Prostate gland (tissue), 2 donors: ENCODE measurements around the gene OR2V2. TPM values are rescaled to one million over a fixed set of nuclear protein-coding genes. Genes with fewer than 3 reads are reported as not detected.

Source experiments
- DNase-seq: peaks from one replicate; pipeline ENCODE4 v3.0.0-alpha.2; 2019; ENCODE audit warnings: low spot score
- H3K27ac ChIP-seq, 2 donors: fragments of 200-600 bp; sonication (generic); 2 replicates each; pipeline ENCODE4 v1.5.1; 2017 to 2019
- H3K27me3 ChIP-seq: fragments of 200-600 bp; sonication (generic); replicated peaks from 2 replicates; pipeline ENCODE4 v1.5.1; 2019; ENCODE audit not compliant: insufficient read depth
- H3K36me3 ChIP-seq, 2 donors: fragments of 200-600 bp; sonication (generic); 1 replicate in 1 of 2; 2 replicates in 1 of 2; pipeline versions ENCODE4 v1.5.1 to v1.8.1; 2017 to 2019
- H3K4me1 ChIP-seq: fragments of 200-600 bp; sonication (generic); replicated peaks from 2 replicates; pipeline ENCODE4 v1.5.1; 2019
- H3K4me3 ChIP-seq, 2 donors: fragments of 200-600 bp; sonication (generic); 2 replicates each; pipeline ENCODE4 v1.5.1; 2017 to 2019
- H3K9me3 ChIP-seq: fragments of 200-600 bp; sonication (generic); 2 replicates; pipeline ENCODE4 v1.5.1; 2017
- POLR2A ChIP-seq: fragments of 450-650 bp; IDR thresholded peaks from one replicate; pipeline ENCODE4 v1.6.1; 2016; ENCODE audit warnings: antibody characterized with exemption, mild to moderate bottlenecking
- POLR2AphosphoS5 ChIP-seq: sonication (generic); formaldehyde crosslinking; IDR thresholded peaks from one replicate; pipeline ENCODE4 v1.6.1; 2017; ENCODE audit warnings: antibody characterized with exemption
- WGBS: methylation state at CpG from one replicate; pipeline ENCODE4 v1.1.5; 2018; 5-methylcytosine and 5-hydroxymethylcytosine counted together
- intact Hi-C: fragments of 100-400 bp; cut with DNase I; formaldehyde crosslinking; loops from one replicate; pipeline ENCODE4 v1.14.2; 2022
- total RNA-seq, 2 donors: library from RNA; depleted of rRNA; stranded (reverse); fragments of >200 nt; gene quantifications; one replicate each; pipeline ENCODE4 v1.1.0, GENCODE V29; 2016
- TF ChIP-seq, protein P1 (sequence below), 4 experiments: fragments of 200-600 bp in 2 of 4; fragments of 450-650 bp in 2 of 4; sonication (generic) in 2 of 4; IDR thresholded peaks; 1 replicate in 3 of 4; 2 replicates in 1 of 4; pipeline ENCODE4 v1.5.1; 2016 to 2019; ENCODE audit warnings: antibody characterized with exemption in 4 of 4, mild to moderate bottlenecking in 2 of 4, moderate library complexity in 2 of 4

OR2V2 gene
- total RNA-seq, 2 donors from 2014 or later, result not detected

DNA sequence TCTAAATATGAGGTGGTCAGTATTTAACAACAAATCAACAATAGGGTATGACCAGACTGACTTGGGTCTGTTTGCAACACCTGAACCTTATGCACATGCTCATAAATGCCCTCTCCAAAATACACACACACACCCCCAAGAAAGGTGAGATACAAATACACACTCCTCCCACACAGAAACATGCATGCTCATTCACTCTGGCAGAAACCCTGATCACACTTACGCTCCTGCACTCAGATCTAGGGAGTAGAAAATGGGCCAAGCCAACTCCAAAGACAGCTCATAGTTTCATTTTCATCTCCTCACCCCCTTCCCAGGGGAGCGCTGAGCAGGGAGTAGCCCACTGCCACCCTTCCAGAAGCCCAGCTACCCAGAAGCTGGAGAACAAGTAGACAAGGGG lies 46.3 kb downstream of the OR2V2 start:
- Histone ChIP-seq H3K4me3 (no peak overlapping the region), H3K4me1 (peaks cover 7% of the 10 kb centered on the region), H3K36me3 (no peaks in the 10 kb centered on the region), H3K27me3 (no peaks in the 10 kb centered on the region), H3K9me3 (no peaks in the 10 kb centered on the region), H3K27ac (peak overlapping the region; percentile 6 to 15)
- DNase-seq, result no peak
- intact Hi-C loops, result no loop called here
- TF ChIP-seq POLR2AphosphoS5 (peak; percentile 40), POLR2A (no peak)
- TF ChIP-seq, protein P1, sequence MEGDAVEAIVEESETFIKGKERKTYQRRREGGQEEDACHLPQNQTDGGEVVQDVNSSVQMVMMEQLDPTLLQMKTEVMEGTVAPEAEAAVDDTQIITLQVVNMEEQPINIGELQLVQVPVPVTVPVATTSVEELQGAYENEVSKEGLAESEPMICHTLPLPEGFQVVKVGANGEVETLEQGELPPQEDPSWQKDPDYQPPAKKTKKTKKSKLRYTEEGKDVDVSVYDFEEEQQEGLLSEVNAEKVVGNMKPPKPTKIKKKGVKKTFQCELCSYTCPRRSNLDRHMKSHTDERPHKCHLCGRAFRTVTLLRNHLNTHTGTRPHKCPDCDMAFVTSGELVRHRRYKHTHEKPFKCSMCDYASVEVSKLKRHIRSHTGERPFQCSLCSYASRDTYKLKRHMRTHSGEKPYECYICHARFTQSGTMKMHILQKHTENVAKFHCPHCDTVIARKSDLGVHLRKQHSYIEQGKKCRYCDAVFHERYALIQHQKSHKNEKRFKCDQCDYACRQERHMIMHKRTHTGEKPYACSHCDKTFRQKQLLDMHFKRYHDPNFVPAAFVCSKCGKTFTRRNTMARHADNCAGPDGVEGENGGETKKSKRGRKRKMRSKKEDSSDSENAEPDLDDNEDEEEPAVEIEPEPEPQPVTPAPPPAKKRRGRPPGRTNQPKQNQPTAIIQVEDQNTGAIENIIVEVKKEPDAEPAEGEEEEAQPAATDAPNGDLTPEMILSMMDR (IDR thresholded peaks at IDR 0.05), result no peak
- whole genome bisulfite sequencing, result 78% methylated on average over 2 of the region's 2 CpGs

DNA sequence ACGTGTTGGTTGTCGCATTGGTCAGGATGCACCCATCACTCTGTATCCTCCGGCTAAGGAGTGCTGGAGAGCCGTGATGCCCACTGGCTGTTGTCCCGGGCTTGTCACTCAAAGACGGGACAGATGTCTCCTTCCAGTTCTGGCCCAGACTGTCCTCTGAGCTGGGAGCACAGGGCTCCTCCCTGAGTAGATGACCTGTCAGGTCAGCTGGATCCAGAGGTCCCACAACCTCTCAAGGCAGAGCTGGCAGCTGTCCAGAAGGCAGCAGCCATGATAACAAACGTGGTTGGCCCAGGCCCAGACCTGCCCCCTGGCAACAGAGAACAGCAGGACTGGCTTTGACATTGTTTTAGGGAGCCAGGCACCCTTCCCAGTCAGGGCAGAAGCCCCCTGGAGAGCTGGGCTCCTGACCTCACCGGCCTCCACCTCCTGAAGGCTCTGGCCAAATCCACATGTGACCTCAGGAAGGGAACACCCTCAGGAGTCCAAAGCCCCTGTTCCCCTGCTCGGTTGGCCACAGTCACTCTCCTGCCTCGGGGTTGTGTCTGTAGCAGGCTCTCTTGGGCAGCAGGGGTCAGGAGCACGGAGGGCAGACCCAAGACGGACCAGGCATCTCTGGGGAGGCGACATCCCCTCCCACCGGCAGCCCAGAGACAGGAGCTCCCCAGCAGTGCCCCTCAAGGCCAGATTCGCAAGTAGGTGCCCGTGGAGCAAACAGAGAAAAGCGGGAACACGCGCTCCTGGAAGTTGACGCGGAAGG lies 47.3 kb downstream of the OR2V2 start:
- intact Hi-C loops, result no loop called here
- H3K9me3 ChIP-seq, result no peaks in the 10 kb centered on the region
- no peak for DNase-seq
- H3K27me3 ChIP-seq, result no peaks in the 10 kb centered on the region
- H3K4me3 ChIP-seq, result no peak overlapping the region
- no peak overlapping the region for H3K27ac ChIP-seq
- WGBS, result 68% methylated on average over 21 of the region's 21 CpGs
- TF ChIP-seq POLR2AphosphoS5 (no peak), POLR2A (no peak)
- H3K36me3 ChIP-seq, result no peaks in the 10 kb centered on the region
- H3K4me1 ChIP-seq, result peaks cover 7% of the 10 kb centered on the region

DNA sequence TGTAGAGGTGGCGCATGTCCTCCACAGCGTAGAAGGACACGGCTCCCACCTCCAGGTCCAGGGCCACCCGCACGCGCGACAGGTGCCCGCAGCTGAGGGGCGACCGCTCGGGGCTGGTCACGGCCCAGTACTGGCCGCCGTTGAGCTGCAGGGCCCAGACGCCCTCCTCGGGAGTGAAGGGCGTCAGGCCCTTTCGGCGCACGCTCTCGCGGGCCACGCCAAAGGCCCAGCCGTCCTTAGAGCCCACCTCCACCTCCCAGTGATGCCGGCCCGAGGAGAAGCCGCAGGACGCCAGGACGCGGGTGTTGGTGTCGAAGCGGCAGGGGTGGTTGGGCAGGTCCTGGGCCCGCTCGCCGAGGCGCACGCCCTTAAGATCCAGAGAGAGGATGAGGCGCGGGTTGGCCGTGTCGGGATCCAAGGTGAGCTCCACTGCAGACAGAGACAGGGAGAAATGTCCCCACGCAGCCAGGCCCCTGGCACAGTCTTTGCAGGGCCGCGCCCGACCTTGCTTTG lies 47.9 kb downstream of the OR2V2 start:
- intact Hi-C loops, result no loop called here
- no peak for DNase-seq
- Histone ChIP-seq H3K27ac (no peak overlapping the region), H3K36me3 (no peaks in the 10 kb centered on the region), H3K4me1 (peaks cover 7% of the 10 kb centered on the region), H3K9me3 (no peaks in the 10 kb centered on the region), H3K4me3 (no peak overlapping the region), H3K27me3 (no peaks in the 10 kb centered on the region)
- 70% methylated on average over 22 of the region's 45 CpGs for WGBS
- TF ChIP-seq POLR2A, result no peak
- no peak for TF ChIP-seq POLR2AphosphoS5
- TF ChIP-seq, protein P1 (IDR thresholded peaks at IDR 0.05), result no peak

DNA sequence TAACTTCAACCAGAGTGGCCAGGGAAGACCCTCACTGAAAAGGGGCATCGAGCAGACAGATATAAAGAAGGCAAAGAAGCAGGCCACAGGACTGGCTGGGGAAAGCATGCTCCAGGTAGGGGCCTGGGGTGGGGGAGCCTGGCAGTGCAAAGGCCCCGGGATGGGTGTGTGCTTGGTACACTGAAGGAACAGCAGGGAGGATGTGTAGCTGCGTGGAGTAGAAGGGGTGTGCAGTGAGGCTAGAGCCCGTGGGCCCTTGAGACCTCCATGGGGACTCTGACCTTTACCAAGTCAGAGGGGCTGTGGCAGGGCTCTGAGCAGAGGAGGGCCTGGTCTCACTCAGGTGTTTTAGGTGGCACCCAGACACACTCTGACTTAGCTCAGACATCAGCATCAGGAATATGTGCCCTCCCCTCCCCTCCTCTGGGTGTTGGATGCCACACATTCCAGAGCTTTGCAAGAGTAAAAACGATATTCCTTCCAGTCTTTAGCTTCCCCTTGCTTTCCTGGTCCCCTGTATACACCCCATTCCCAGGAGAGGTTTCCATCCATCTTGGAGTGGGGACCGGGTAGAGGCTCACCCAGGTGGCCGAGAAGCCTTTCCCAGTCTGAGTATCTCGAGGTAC lies 50.1 kb downstream of the OR2V2 start:
- no peak for DNase-seq
- intact Hi-C loops, result no loop called here
- no peak overlapping the region for H3K27ac ChIP-seq
- peaks cover 7% of the 10 kb centered on the region for H3K4me1 ChIP-seq
- 73% methylated on average over 8 of the region's 8 CpGs for WGBS
- H3K36me3 ChIP-seq, result no peaks in the 10 kb centered on the region
- no peaks in the 10 kb centered on the region for H3K9me3 ChIP-seq
- no peak overlapping the region for H3K4me3 ChIP-seq
- TF ChIP-seq POLR2AphosphoS5, result no peak
- TF ChIP-seq POLR2A, result no peak
- TF ChIP-seq, protein P1 (IDR thresholded peaks at IDR 0.05), result no peak
- no peaks in the 10 kb centered on the region for H3K27me3 ChIP-seq

DNA sequence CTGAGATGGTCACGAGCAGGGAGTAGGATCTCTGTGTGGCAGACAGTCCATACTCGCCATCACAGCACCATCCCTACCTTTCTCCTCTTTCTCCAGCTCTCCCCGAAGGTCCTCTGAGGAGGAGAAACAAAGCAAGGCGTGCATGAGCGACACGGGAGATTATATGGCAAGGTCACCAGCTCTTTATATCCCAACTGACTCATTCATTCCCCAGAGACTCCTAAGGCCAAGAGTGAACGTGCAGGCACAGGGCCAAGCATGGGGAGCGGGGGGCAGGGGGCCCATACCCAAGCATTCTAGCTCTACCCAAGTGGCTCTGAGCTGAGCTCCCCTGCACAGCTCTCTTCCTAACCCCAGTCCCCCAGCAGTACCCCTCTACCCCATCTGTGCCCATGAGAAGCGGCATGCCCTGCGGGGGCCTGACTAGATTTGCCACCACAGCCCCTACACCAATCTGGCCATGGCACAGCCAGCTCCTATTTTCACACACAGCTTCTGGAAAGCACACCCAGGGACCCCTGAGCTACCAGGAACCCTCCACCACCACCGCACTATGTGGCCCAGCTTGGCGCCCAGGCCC lies 50.8 kb downstream of the OR2V2 start:
- Histone ChIP-seq H3K9me3 (no peaks in the 10 kb centered on the region), H3K27ac (no peak overlapping the region), H3K4me3 (no peak overlapping the region), H3K36me3 (no peaks in the 10 kb centered on the region), H3K27me3 (no peaks in the 10 kb centered on the region), H3K4me1 (peaks cover 7% of the 10 kb centered on the region)
- TF ChIP-seq, protein P1 (IDR thresholded peaks at IDR 0.05), result no peak
- TF ChIP-seq POLR2AphosphoS5 (no peak), POLR2A (no peak)
- 75% methylated on average over 12 of the region's 12 CpGs for WGBS
- intact Hi-C loops, result no loop called here
- no peak for DNase-seq
